GM21576 (cell line): ENCODE measurements around the gene GPATCH2L.

Experiments
- ATAC-seq: cut with Tn5 transposase; IDR thresholded peaks from one replicate; pipeline ENCODE4 v1.9.1; 2021; ENCODE audit warnings: mild to moderate bottlenecking, moderate library complexity; ENCODE audit not compliant: unreplicated experiment

GPATCH2L gene

GRCh38 chr14:76252471-76252870 is 100.7 kb downstream of the GPATCH2L start:
- ATAC-seq = no peak

DNA sequence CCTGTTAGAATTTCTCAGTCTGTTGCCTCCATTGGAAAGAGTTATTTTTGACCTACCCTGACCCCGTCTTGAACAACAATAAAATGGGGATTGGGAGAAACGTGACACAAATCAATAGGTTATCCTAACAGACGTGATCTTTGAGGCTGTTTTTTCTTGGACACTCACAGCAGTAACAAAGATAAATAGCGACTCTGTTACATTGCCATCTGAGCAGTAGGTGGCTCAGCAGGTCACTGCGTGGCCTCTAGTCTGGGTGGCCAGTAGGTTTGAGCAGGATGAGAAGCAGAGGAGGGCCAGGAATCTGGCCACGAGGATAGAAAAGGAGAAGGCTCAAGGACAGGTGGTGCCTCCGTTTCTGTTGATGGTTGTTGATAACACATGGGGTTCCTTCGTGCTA is 101.4 kb downstream of the GPATCH2L start:
- ATAC-seq = no peak

DNA sequence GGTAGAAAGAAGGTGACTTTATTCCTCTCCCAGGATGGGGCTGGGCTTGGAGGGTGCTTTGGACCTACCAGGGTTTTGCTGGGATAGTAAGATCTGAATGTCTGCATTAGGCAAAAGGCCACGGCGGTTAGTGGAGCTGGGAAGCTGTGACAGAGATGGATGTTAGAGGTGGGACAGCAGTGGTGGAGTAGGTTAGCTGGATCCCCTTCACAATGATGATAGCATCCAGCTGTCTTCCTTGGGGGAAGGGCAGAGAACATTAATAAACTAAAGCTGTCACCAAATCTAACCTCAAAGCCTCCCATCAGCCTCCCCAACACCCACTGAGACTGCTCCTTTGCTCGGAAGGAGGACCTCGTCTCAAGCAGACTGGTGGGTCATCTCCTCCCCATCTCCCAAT is 104.8 kb downstream of the GPATCH2L start:
- ATAC-seq = no peak

GRCh38 chr14:76257111-76257803 is 105.5 kb downstream of the GPATCH2L start:
- ATAC-seq = no peak

DNA sequence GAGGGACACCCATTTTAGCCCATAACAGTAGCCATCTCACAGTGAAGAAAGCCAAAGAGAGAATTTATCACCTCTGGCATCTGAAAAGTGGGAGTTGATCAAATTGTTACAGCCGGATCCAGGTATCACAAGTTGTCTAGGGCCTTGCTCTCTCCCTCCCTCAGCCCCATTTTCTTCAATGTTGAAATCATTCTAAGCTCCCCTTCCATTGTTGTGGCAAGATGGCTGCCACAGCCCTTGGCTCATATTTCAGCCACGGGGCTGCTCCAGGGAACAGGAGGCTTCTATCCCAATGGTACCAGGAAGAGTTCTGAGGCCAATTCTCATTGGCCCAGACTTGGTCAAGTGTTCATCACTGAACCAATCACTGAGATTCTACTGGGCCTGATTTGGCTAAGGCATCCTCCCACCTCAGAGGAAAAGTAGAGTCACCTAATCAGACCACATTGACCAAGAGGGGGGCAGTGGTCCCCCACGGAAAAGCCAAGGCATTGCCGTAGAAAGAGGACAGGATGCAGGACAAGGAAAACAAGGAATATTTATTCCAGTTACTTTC is 106.2 kb downstream of the GPATCH2L start:
- ATAC-seq = no peak

- ATAC-seq = no peak
Measured at GRCh38 chr14:76259029-76259735, 107.5 kb downstream of the GPATCH2L start.

DNA sequence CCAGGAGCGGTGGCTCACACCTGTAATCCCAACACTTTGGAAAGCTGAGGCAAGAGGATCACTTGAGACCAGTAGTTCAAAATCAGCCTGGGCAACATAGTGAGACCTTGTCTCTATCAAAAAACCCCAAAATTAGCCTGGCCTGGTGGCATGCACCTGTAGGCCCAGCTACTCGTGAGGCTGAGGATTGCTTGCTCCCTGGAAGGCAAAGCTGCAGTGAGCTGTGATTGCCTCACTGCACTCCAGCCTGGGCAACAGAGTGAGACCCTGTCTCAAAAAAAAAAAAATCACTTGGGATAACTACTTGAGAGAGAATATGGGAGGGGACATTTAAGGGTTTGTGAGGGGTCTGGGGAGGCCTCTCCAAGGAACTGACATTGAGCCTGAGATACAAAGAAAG is 109.0 kb downstream of the GPATCH2L start:
- no peak for ATAC-seq

GRCh38 chr14:76261371-76261811 is 109.7 kb downstream of the GPATCH2L start:
- ATAC-seq = no peak

GRCh38 chr14:76262641-76263040 is 110.9 kb downstream of the GPATCH2L start:
- ATAC-seq = no peak
